ENCODE measurements around the gene MGAT5. TPM values are rescaled to one million over a fixed set of nuclear protein-coding genes. Genes with fewer than 3 reads are reported as not detected.

MGAT5 gene
- total RNA-seq, 2 experiments from 2014 or later: 60.8 to 68.0 TPM

DNA sequence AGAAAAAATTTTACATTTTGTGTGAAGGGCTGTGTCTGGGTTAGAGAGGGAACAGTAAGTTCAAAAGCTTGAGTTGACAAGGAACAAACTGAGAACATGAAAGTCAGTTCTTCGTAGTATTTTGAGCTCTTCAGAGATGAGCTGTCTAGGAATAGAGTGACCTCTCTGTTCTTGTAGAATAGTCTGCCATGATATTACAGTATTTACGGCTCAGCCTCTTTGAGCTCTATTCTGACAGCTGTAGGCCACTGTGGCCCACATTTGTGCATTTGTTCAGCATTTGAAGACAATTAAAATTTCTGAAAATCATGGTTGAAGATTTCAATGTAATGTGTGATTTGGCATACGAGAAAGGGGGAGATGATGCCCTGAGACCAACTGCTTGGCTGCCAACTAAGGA lies 172.8 kb downstream of the MGAT5 start:
- no peak overlapping the region for H3K4me2 ChIP-seq (ENCODE audit: low read length)
- POLR2A ChIA-PET: interaction anchor here (0.6 to 1.2 kb wide), 2 partner anchors 10 to 11 kb away, joined by 3 read pairs; no protein-coding TSS in a partner anchor

DNA sequence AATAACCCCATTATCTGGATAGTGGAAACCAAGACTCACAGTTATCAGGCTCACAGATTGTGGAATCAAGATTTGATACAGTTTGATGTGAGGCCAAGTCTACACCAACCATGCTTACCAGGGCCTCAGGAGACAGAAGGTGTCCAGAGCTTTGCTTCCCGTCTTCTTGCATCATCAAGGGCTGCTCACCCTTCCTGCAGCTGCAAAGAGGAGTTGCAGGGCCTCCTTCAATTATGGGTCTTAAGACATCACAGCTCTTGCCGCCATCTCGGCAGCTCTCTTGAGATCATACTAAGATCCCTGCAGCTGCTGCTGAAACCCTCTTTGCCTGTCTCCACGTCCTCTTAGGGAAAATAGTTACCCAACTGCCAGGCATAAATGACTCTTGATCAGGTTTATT lies 176.0 kb downstream of the MGAT5 start:
- H3K27ac ChIP-seq (ENCODE audit: low read depth, low read length, poor library complexity, severe bottlenecking): no peak overlapping the region
- H3K4me3 ChIP-seq (ENCODE audit: low read depth, low read length, poor library complexity, severe bottlenecking): no peak overlapping the region
- no peak overlapping the region for H3K4me2 ChIP-seq (ENCODE audit: low read length)
- H3K79me2 ChIP-seq (ENCODE audit: insufficient read depth, low read depth, low read length): no peaks in the 10 kb centered on the region
- no peak overlapping the region for H2AFZ ChIP-seq (ENCODE audit: low read length)
- peaks cover 60% of the 10 kb centered on the region for H3K36me3 ChIP-seq (ENCODE audit: insufficient read depth, low read length)
- TF ChIP-seq EZH2phosphoT487 (IDR thresholded peaks at IDR 0.05; ENCODE audit: borderline replicate concordance, low read depth, low read length): no peak
- TF ChIP-seq, protein P1, sequence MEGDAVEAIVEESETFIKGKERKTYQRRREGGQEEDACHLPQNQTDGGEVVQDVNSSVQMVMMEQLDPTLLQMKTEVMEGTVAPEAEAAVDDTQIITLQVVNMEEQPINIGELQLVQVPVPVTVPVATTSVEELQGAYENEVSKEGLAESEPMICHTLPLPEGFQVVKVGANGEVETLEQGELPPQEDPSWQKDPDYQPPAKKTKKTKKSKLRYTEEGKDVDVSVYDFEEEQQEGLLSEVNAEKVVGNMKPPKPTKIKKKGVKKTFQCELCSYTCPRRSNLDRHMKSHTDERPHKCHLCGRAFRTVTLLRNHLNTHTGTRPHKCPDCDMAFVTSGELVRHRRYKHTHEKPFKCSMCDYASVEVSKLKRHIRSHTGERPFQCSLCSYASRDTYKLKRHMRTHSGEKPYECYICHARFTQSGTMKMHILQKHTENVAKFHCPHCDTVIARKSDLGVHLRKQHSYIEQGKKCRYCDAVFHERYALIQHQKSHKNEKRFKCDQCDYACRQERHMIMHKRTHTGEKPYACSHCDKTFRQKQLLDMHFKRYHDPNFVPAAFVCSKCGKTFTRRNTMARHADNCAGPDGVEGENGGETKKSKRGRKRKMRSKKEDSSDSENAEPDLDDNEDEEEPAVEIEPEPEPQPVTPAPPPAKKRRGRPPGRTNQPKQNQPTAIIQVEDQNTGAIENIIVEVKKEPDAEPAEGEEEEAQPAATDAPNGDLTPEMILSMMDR (conservative IDR thresholded peaks at IDR 0.05; ENCODE audit: low read length): no peak
- no peak for DNase-seq (ENCODE audit: low spot score)
- H3K4me1 ChIP-seq (ENCODE audit: insufficient read depth, low read length, poor library complexity, severe bottlenecking): no peaks in the 10 kb centered on the region
- intact Hi-C loops (cut with micrococcal nuclease; ENCODE audit: unreplicated experiment): no loop called here
- H4K20me1 ChIP-seq (ENCODE audit: insufficient read depth, low read length): no peaks in the 10 kb centered on the region
- BruUV-seq (replicated peaks): no TSS peak
- no peaks in the 10 kb centered on the region for H3K9me3 ChIP-seq (ENCODE audit: low read length)
- ChIA-PET POLR2A (interaction anchor here (1.1 kb wide), 1 partner anchor 60 kb away, joined by 3 read pairs; no protein-coding TSS in a partner anchor), CTCF (ENCODE audit: unreplicated experiment) (interaction anchor here (1.1 kb wide), 1 partner anchor 14 kb away, joined by 3 read pairs; no protein-coding TSS in a partner anchor)
- H3K9me2 ChIP-seq (ENCODE audit: insufficient read depth, low read length): no peaks in the 10 kb centered on the region

More for the DNA sequence above, 172.8 kb downstream of the MGAT5 start:
- CTCF ChIA-PET (ENCODE audit: unreplicated experiment): interaction anchor here (0.6 kb wide), 1 partner anchor 15 kb away, joined by 3 read pairs; no protein-coding TSS in a partner anchor
- peaks cover 72% of the 10 kb centered on the region for H3K36me3 ChIP-seq (ENCODE audit: insufficient read depth, low read length)
- DNase-seq (ENCODE audit: low spot score): no peak
- intact Hi-C loops (cut with micrococcal nuclease; ENCODE audit: unreplicated experiment): no loop called here
- no peaks in the 10 kb centered on the region for H3K9me2 ChIP-seq (ENCODE audit: insufficient read depth, low read length)
- no peaks in the 10 kb centered on the region for H3K4me1 ChIP-seq (ENCODE audit: insufficient read depth, low read length, poor library complexity, severe bottlenecking)
- H2AFZ ChIP-seq (ENCODE audit: low read length): no peak overlapping the region
- H4K20me1 ChIP-seq (ENCODE audit: insufficient read depth, low read length): no peaks in the 10 kb centered on the region
- no peak overlapping the region for H3K27ac ChIP-seq (ENCODE audit: low read depth, low read length, poor library complexity, severe bottlenecking)
- TF ChIP-seq, protein P1 (conservative IDR thresholded peaks at IDR 0.05; ENCODE audit: low read length): no peak
- no peak for TF ChIP-seq EZH2phosphoT487 (IDR thresholded peaks at IDR 0.05; ENCODE audit: borderline replicate concordance, low read depth, low read length)
- H3K79me2 ChIP-seq (ENCODE audit: insufficient read depth, low read depth, low read length): no peaks in the 10 kb centered on the region
- no peaks in the 10 kb centered on the region for H3K9me3 ChIP-seq (ENCODE audit: low read length)
- no peak overlapping the region for H3K4me3 ChIP-seq (ENCODE audit: low read depth, low read length, poor library complexity, severe bottlenecking)
- BruUV-seq (replicated peaks): no TSS peak

DNA sequence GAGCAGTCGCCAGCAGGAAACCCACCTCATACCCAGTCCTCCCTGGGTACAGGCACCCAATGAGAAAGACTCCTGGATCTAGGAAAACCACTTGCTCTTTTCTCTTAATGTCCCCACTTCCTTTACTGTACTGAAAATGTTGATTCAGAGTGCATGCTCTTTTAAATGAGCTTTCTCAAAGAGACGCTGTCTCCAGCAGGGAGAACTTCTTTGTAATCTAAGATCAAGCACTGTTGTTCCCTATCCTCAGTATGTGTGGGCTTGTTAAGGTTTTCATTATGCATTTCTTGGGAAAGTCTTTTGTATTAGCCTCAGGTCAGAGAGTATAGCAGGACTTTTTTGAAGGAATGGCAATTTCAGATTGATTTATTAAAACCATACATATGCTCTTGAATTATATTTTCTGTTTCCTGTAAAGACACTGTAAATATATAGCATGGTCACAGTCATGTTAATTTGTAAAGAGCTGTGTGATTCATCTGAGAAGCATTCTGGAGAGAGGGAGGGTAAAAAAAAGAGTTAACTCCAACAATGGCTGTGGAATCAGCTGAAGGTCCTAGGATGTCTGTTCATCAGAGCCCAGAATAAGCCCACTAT lies 178.1 kb downstream of the MGAT5 start:
- no peaks in the 10 kb centered on the region for H3K4me1 ChIP-seq (ENCODE audit: insufficient read depth, low read length, poor library complexity, severe bottlenecking)
- no peak for DNase-seq (ENCODE audit: low spot score)
- intact Hi-C loops (cut with micrococcal nuclease; ENCODE audit: unreplicated experiment): no loop called here
- no peaks in the 10 kb centered on the region for H3K9me3 ChIP-seq (ENCODE audit: low read length)
- no peaks in the 10 kb centered on the region for H3K79me2 ChIP-seq (ENCODE audit: insufficient read depth, low read depth, low read length)
- no peak overlapping the region for H3K4me2 ChIP-seq (ENCODE audit: low read length)
- TF ChIP-seq, protein P1 (conservative IDR thresholded peaks at IDR 0.05; ENCODE audit: low read length): no peak
- TF ChIP-seq EZH2phosphoT487 (IDR thresholded peaks at IDR 0.05; ENCODE audit: borderline replicate concordance, low read depth, low read length): no peak
- CTCF ChIA-PET (ENCODE audit: unreplicated experiment): no interaction called here
- H3K4me3 ChIP-seq (ENCODE audit: low read depth, low read length, poor library complexity, severe bottlenecking): no peak overlapping the region
- no peak overlapping the region for H2AFZ ChIP-seq (ENCODE audit: low read length)
- H3K36me3 ChIP-seq (ENCODE audit: insufficient read depth, low read length): peaks cover 73% of the 10 kb centered on the region
- no peaks in the 10 kb centered on the region for H4K20me1 ChIP-seq (ENCODE audit: insufficient read depth, low read length)
- BruUV-seq (replicated peaks): no TSS peak
- no peak overlapping the region for H3K27ac ChIP-seq (ENCODE audit: low read depth, low read length, poor library complexity, severe bottlenecking)
- H3K9me2 ChIP-seq (ENCODE audit: insufficient read depth, low read length): no peaks in the 10 kb centered on the region
- POLR2A ChIA-PET: interaction anchor here (0.6 kb wide), 1 partner anchor 464 kb away, joined by 3 read pairs; no protein-coding TSS in a partner anchor
